ENCODE data around the gene EN1.

DNA sequence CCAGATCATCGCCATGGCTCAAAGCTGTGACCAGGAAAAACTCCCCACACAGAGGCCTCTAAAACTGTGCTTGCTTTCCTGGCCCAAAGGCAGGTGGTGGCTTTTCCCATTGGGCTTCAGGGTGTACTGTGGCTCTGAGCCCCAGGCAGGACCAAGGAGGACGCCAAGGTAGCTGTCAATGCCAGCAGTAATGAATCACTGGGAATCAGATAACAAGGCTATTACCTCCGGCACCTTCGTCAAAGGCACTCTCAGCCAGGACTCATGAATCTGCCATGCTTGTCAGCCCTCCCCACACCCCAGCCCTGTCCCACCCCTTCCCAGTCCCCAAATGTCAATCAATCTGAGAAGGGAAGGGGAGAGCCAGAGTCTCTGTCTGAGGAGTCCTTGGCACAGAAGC lies 27.9 kb upstream of the EN1 start:
- no peak for TF ChIP-seq CTCF (IDR thresholded peaks at IDR 0.05)
- no peak for TF ChIP-seq EZH2 (IDR thresholded peaks at IDR 0.05)
- TF ChIP-seq EZH2phosphoT487 (IDR thresholded peaks at IDR 0.05) = no peak

Data from neural progenitor cell (in vitro differentiated cells).